ENCODE results near the gene MAGI2. TPM values are rescaled to one million over a fixed set of nuclear protein-coding genes. Genes with fewer than 3 reads are reported as not detected.
A peak's percentile ranks its signal among the peaks of the same experiment; 100 is the strongest.

Gene MAGI2
- total and polyA plus RNA-seq, 2 of the 13 experiments (the other 11 are each of a cell fraction or from before 2014, with no cell fraction given), result 1.5 to 3.8 TPM

DNA sequence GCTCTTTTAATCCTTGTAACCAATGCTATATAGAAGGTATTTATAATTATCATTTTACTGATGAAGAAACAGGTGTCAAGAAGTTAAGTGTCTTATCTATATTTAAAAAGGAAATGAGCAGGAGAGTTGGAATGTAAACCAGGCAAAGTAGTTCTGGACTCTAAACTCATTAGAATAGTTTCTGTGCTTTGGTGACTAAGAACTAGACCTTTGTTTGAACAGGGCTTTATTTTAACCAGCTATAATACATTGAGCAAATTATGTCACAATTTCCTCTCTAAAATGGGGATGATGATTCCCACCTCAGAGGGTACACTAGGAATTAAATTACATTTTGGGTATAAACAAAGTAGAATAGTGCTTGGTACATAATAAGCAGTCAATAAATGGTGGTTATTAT lies 236.0 kb downstream of the MAGI2 start (continued):
- no peak for TF ChIP-seq TERF1 (CRISPR knock-in tag; IDR thresholded peaks at IDR 0.05)
- TF ChIP-seq ZBTB21 (CRISPR knock-in tag; IDR thresholded peaks at IDR 0.05), result no peak
- no peak for TF ChIP-seq ZNF382 (CRISPR knock-in tag; IDR thresholded peaks at IDR 0.05; ENCODE audit: borderline replicate concordance)
- peak; percentile 58; the same call in 1 of the 2 replicates for TF ChIP-seq HNF1A (IDR thresholded peaks at IDR 0.05; ENCODE audit: low read depth)
- TF ChIP-seq HNF1A (CRISPR knock-in tag; IDR thresholded peaks at IDR 0.05; ENCODE audit: borderline replicate concordance), result no peak
- TF ChIP-seq ZNF251 (CRISPR knock-in tag; IDR thresholded peaks at IDR 0.05), result no peak
- TF ChIP-seq HNF4A (CRISPR knock-in tag; IDR thresholded peaks at IDR 0.05), result peak; percentile 51; the same call in 1 of the 2 replicates
- TF ChIP-seq RBM39 (IDR thresholded peaks at IDR 0.05; ENCODE audit: low read depth, low read length, poor library complexity, severe bottlenecking), result no peak
- TF ChIP-seq, protein P1, sequence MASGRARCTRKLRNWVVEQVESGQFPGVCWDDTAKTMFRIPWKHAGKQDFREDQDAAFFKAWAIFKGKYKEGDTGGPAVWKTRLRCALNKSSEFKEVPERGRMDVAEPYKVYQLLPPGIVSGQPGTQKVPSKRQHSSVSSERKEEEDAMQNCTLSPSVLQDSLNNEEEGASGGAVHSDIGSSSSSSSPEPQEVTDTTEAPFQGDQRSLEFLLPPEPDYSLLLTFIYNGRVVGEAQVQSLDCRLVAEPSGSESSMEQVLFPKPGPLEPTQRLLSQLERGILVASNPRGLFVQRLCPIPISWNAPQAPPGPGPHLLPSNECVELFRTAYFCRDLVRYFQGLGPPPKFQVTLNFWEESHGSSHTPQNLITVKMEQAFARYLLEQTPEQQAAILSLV (CRISPR knock-in tag; IDR thresholded peaks at IDR 0.05; ENCODE audit: borderline replicate concordance), result no peak
- TF ChIP-seq, protein P2, sequence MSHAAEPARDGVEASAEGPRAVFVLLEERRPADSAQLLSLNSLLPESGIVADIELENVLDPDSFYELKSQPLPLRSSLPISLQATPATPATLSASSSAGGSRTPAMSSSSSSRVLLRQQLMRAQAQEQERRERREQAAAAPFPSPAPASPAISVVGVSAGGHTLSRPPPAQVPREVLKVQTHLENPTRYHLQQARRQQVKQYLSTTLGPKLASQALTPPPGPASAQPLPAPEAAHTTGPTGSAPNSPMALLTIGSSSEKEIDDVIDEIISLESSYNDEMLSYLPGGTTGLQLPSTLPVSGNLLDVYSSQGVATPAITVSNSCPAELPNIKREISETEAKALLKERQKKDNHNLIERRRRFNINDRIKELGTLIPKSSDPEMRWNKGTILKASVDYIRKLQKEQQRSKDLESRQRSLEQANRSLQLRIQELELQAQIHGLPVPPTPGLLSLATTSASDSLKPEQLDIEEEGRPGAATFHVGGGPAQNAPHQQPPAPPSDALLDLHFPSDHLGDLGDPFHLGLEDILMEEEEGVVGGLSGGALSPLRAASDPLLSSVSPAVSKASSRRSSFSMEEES (CRISPR knock-in tag; IDR thresholded peaks at IDR 0.05), result no peak
- TF ChIP-seq, protein P3, sequence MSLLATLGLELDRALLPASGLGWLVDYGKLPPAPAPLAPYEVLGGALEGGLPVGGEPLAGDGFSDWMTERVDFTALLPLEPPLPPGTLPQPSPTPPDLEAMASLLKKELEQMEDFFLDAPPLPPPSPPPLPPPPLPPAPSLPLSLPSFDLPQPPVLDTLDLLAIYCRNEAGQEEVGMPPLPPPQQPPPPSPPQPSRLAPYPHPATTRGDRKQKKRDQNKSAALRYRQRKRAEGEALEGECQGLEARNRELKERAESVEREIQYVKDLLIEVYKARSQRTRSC (CRISPR knock-in tag; IDR thresholded peaks at IDR 0.05; ENCODE audit: low read depth), result no peak
- no peak for TF ChIP-seq NR1H2 (CRISPR knock-in tag; IDR thresholded peaks at IDR 0.05; ENCODE audit: borderline replicate concordance, low read depth)
- TF ChIP-seq NBN (conservative IDR thresholded peaks at IDR 0.05), result no peak
- TF ChIP-seq PTBP1 (IDR thresholded peaks at IDR 0.05; ENCODE audit: low read depth, low read length, poor library complexity, severe bottlenecking), result no peak
- TF ChIP-seq HIVEP1 (CRISPR knock-in tag; IDR thresholded peaks at IDR 0.05), result no peak
- TF ChIP-seq FOXA1 (IDR thresholded peaks at IDR 0.05), result no peak
- 0 out of 2 replicates have a peak, but pooled peaks have one; percentile 20 for TF ChIP-seq FOXA1 (CRISPR knock-in tag; IDR thresholded peaks at IDR 0.05)
- TF ChIP-seq SRSF1 (optimal IDR thresholded peaks at IDR 0.05; ENCODE audit: low read depth, low read length), result no peak
- TF ChIP-seq TEAD3 (CRISPR knock-in tag; optimal IDR thresholded peaks at IDR 0.05; ENCODE audit: borderline replicate concordance), result peak; percentile 47
- TF ChIP-seq SNAI1 (CRISPR knock-in tag; IDR thresholded peaks at IDR 0.05; ENCODE audit: borderline replicate concordance), result no peak
- TF ChIP-seq FOXK1 (CRISPR knock-in tag; IDR thresholded peaks at IDR 0.05; ENCODE audit: borderline replicate concordance, low read depth), result no peak
